Glomerular visceral epithelial cell (primary cell): ENCODE measurements around the gene LRMDA.

Experiments used
- DNase-seq: peaks from one replicate; pipeline ENCODE4 v3.0.0-alpha.2; 2016; ENCODE audit errors: extremely low spot score

LRMDA gene

GRCh38 chr10:76025124-76025477 lies 593.7 kb downstream of the LRMDA start:
- no peak for DNase-seq

GRCh38 chr10:76026176-76026771 lies 594.9 kb downstream of the LRMDA start:
- DNase-seq = no peak

- DNase-seq = no peak
Observed at GRCh38 chr10:76026905-76027304, 595.5 kb downstream of the LRMDA start.

GRCh38 chr10:76029782-76030181 lies 598.4 kb downstream of the LRMDA start:
- no peak for DNase-seq

- no peak for DNase-seq
Observed at GRCh38 chr10:76031099-76031498, 599.7 kb downstream of the LRMDA start.

- DNase-seq = no peak
Observed at GRCh38 chr10:76031769-76032699, 600.6 kb downstream of the LRMDA start.

- DNase-seq = no peak
Observed at GRCh38 chr10:76032700-76033039, 601.2 kb downstream of the LRMDA start.

- peak; percentile 11 for DNase-seq
Observed at GRCh38 chr10:76033457-76034196, 602.2 kb downstream of the LRMDA start.

- DNase-seq = no peak
Observed at GRCh38 chr10:76034353-76035205, 603.2 kb downstream of the LRMDA start.

GRCh38 chr10:76035206-76036110 lies 604.0 kb downstream of the LRMDA start:
- DNase-seq = no peak

- peak; percentile 62 for DNase-seq
Observed at GRCh38 chr10:76036111-76036940, 604.9 kb downstream of the LRMDA start.

GRCh38 chr10:76036962-76037361 lies 605.5 kb downstream of the LRMDA start:
- no peak for DNase-seq

GRCh38 chr10:76037531-76038155 lies 606.2 kb downstream of the LRMDA start:
- no peak for DNase-seq

GRCh38 chr10:76038696-76039095 lies 607.3 kb downstream of the LRMDA start:
- DNase-seq = no peak

- no peak for DNase-seq
Observed at GRCh38 chr10:76040107-76040829, 608.8 kb downstream of the LRMDA start.

GRCh38 chr10:76040830-76041220 lies 609.4 kb downstream of the LRMDA start:
- DNase-seq = no peak

GRCh38 chr10:76041551-76041950 lies 610.1 kb downstream of the LRMDA start:
- DNase-seq = no peak

- DNase-seq = no peak
Observed at GRCh38 chr10:76043261-76043660, 611.8 kb downstream of the LRMDA start.

GRCh38 chr10:76044751-76045150 lies 613.3 kb downstream of the LRMDA start:
- no peak for DNase-seq
